Measurements from ENCODE around the gene PCBP3.

DNA sequence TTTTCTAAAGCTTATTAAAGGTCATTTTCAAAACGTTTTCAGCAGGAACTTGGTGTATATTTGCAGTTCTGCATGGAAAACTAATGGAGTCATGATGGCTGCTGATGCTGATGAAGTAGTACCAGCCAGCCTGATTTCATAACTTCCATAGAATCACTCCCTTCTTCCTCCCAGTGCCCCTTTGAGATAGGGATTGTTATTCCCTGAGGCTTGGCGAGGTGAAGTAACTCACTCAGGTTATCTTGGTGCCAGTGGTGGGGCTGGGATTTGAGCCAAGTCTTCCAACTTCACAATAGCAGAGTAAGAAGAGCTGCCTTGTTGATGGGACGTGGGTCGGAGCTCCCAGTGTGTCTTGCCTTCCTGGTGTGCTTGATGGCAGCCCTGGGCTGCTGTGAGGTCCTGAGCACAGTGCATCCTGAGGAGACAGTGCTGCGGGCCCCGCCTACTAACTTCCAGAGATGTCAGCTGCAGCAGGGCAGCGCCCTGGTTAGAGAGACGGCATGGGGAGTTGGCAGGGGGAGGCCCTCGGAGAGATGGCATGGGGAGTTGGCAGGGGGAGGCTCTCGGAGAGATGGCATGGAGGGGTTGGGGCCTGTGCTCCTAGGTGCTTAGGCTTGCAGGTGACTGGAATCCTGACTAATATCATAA, 92.6 kb downstream of the PCBP3 start:
- TF ChIP-seq YY1 (IDR thresholded peaks at IDR 0.05; ENCODE audit: insufficient read depth, insufficient read length) (no peak), ZNF274 (IDR thresholded peaks at IDR 0.05; ENCODE audit: low read depth, low read length) (no peak)
